Activated CD8-positive, alpha-beta memory T cell treated with anti-CD3 and anti-CD28 coated beads, Interleukin-2, amount 10 ng/mL, durations not matched to agents 7 days and 5 days (primary cell): ENCODE data around the gene SLC25A42. TPM values are rescaled to one million over a fixed set of nuclear protein-coding genes. Genes with fewer than 3 reads are reported as not detected.
"Not testable (repeated sequence)": the region's sequence is repeated elsewhere in the genome, so short reads cannot be mapped to it uniquely, and the experiment has no call there.

Experiments used
- ATAC-seq: fragments of 150-1000 bp; cut with Tn5 transposase; one replicate; pipeline ENCODE4 v1.10.0; 2021; ENCODE audit warnings: moderate library complexity
- CTCF ChIA-PET: fragments of 350-600 bp; sonication (Branson Sonifier 250); formaldehyde crosslinking; loops from one replicate; lab custom pipeline; 2021; ENCODE audit warnings: antibody characterized with exemption; lab: Charles Lee
- DNase-seq: peaks from one replicate; pipeline ENCODE4 v3.0.0-alpha.2; 2020
- H3K27ac Mint-ChIP-seq: one replicate; pipeline ENCODE4 v1.8.0; 2021; ENCODE audit warnings: mild to moderate bottlenecking, mixed read lengths
- H3K27me3 Mint-ChIP-seq: one replicate; pipeline ENCODE4 v1.8.0; 2021; ENCODE audit warnings: mixed read lengths
- H3K36me3 Mint-ChIP-seq: one replicate; pipeline ENCODE4 v1.8.0; 2021; ENCODE audit warnings: mild to moderate bottlenecking, mixed read lengths
- H3K4me1 Mint-ChIP-seq: one replicate; pipeline ENCODE4 v1.8.0; 2021; ENCODE audit warnings: mixed read lengths
- H3K4me3 Mint-ChIP-seq: one replicate; pipeline ENCODE4 v1.8.0; 2021; ENCODE audit warnings: mild to moderate bottlenecking, moderate library complexity, mixed read lengths
- H3K9me3 Mint-ChIP-seq: one replicate; pipeline ENCODE4 v1.8.0; 2022; ENCODE audit warnings: low read depth, mixed read lengths
- total RNA-seq, 2 experiments: library from RNA; stranded (reverse); gene quantifications; one replicate each; pipeline ENCODE4 v1.2.3, GENCODE V29; 2021

SLC25A42 gene
- total RNA-seq, 2 experiments from 2014 or later = 15.6 to 18.7 TPM

DNA sequence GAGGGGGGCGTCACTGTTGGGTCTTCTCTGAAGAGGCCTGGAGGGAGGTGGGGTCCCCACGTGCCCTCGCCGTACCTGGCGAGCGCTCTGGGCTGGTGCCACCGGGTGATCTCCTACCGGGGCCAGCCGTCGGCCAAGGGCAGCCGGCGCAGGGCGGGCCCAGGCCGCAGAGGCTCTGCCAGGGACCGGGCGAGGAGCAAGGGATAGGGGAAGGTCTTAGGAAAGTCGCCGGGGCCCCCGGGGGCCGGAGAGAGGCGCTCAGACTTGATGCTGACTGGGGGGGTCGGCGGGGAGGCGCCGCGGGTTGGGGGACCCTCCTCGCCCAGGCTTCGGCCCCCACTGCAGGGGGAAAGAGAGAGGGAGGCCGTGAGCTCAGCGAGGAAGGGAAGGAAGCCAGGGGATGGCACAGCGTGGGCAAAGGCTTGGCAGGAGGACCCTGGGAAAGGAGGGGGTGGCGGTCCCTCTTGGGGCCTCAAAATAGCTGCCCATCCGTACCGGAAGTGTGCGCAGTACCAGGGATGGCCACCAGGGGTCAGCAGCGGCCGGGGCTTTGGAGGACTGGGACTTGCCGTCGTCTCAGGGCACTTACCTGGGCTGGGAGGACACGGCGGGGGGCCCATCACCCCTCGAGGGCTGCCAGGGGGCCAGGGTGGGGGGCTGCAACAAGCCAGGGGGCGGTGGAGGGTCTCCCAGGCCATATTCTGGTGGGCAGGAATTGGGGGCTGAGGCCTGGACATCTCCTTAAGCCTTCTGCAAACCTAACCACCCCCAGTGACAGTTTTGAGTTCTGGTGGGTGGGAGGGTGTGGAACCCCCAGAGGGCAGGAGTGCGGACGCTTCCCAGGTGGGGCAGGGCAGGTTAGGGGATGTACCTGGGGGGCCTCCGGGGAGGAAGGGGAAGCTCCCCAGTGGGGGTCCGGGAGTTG, 82.2 kb downstream of the SLC25A42 start:
- Mint-ChIP-seq H3K4me3 (no peak overlapping the region), H3K4me1 (no peaks in the 10 kb centered on the region), H3K9me3 (no peaks in the 10 kb centered on the region), H3K27me3 (no peaks in the 10 kb centered on the region), H3K27ac (no peak overlapping the region), H3K36me3 (no peaks in the 10 kb centered on the region)
- ATAC-seq (peak; percentile 83), DNase-seq (peak; percentile 90)
- CTCF ChIA-PET = interaction anchor here (0.6 to 2.4 kb wide), 24 partner anchors 9 to 344 kb away, joined by 3 to 20 read pairs (median 3); partner anchors contain the start of gene BORCS8

DNA sequence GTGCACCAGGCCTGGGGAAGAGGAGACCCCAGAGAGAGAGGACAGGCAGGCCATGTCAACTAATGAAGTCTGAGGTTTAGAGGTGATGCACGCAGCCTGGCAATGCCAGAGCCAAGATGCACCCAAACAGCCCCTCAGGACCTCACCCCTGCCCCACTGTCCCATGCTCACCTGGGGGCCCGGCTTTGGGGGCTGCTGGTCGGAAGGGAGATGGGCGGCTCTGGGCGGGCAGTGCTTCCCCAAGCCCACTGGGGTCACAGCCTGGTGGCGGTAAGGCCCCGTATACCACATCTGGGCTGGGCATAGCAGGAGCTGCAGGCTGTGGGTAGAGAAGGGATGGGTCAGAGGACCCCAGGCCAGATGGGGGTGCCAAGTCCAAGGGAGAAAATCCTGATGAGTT, 83.1 kb downstream of the SLC25A42 start:
- DNase-seq = no peak
- H3K4me3 Mint-ChIP-seq = no peak overlapping the region
- H3K27ac Mint-ChIP-seq = no peak overlapping the region
- CTCF ChIA-PET = interaction anchor here (0.6 to 2.6 kb wide), 7 partner anchors 12 to 79 kb away, joined by 3 to 20 read pairs (median 5); no protein-coding TSS in a partner anchor
- no peaks in the 10 kb centered on the region for H3K36me3 Mint-ChIP-seq
- H3K27me3 Mint-ChIP-seq = no peaks in the 10 kb centered on the region
- no peaks in the 10 kb centered on the region for H3K4me1 Mint-ChIP-seq
- ATAC-seq = no peak
- no peaks in the 10 kb centered on the region for H3K9me3 Mint-ChIP-seq

GRCh38 chr19:19147344-19147743, 83.5 kb downstream of the SLC25A42 start:
- no peak overlapping the region for H3K4me3 Mint-ChIP-seq
- DNase-seq (no peak), ATAC-seq (no peak)
- H3K9me3 Mint-ChIP-seq = no peaks in the 10 kb centered on the region
- no peak overlapping the region for H3K27ac Mint-ChIP-seq
- H3K36me3 Mint-ChIP-seq = no peaks in the 10 kb centered on the region
- no peaks in the 10 kb centered on the region for H3K4me1 Mint-ChIP-seq
- H3K27me3 Mint-ChIP-seq = no peaks in the 10 kb centered on the region
- CTCF ChIA-PET = interaction anchor here (0.7 to 2.6 kb wide), 4 partner anchors 11 to 77 kb away, joined by 3 to 16 read pairs (median 5); partner anchors contain the start of gene NR2C2AP

- H3K27me3 Mint-ChIP-seq, H3K4me1 Mint-ChIP-seq, H3K27ac Mint-ChIP-seq, H3K9me3 Mint-ChIP-seq, ATAC-seq, DNase-seq, H3K4me3 Mint-ChIP-seq, H3K36me3 Mint-ChIP-seq: not testable (repeated sequence)
- CTCF ChIA-PET = interaction anchor here (0.8 to 2.6 kb wide), 5 partner anchors 8 to 167 kb away, joined by 3 to 16 read pairs (median 5); no protein-coding TSS in a partner anchor
These were observed 84.7 kb downstream of the SLC25A42 start for GRCh38 chr19:19148504-19148903.

- CTCF ChIA-PET = interaction anchor here (1.3 to 2.6 kb wide), 2 partner anchors 25 to 166 kb away, joined by 3 to 16 read pairs; no protein-coding TSS in a partner anchor
- DNase-seq = no peak
- H3K9me3 Mint-ChIP-seq = no peaks in the 10 kb centered on the region
- no peaks in the 10 kb centered on the region for H3K4me1 Mint-ChIP-seq
- no peaks in the 10 kb centered on the region for H3K27me3 Mint-ChIP-seq
- no peak for ATAC-seq
- H3K36me3 Mint-ChIP-seq = no peaks in the 10 kb centered on the region
- H3K4me3 Mint-ChIP-seq = no peak overlapping the region
- H3K27ac Mint-ChIP-seq = no peak overlapping the region
These were observed 85.6 kb downstream of the SLC25A42 start for GRCh38 chr19:19149435-19149834.

DNA sequence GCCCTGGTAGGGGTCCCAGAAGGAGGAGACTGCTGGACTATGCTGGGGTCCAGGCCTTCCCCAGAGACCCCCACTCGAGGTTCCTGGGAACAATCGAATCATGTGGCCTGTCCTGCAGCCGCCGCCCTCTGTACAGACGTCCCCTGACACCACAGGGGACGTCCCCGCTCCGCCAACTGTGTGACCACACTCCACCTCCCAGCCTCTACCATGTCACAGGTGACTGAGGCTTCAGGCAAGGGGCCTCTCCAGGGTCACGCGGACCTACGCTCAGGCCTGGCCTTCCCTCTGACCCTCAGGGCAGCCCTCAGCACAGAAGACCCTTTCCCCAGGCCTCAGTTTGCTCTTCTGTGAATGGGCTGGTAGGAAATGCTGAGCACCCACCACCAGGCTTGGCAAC, 87.6 kb downstream of the SLC25A42 start:
- Mint-ChIP-seq H3K27me3 (no peaks in the 10 kb centered on the region), H3K9me3 (no peaks in the 10 kb centered on the region), H3K27ac (no peak overlapping the region), H3K36me3 (peaks cover 4% of the 10 kb centered on the region), H3K4me3 (no peak overlapping the region), H3K4me1 (no peaks in the 10 kb centered on the region)
- ATAC-seq (no peak), DNase-seq (no peak)
- CTCF ChIA-PET = interaction anchor here (1.6 kb wide), 1 partner anchor 23 kb away, joined by 4 read pairs; no protein-coding TSS in a partner anchor

DNA sequence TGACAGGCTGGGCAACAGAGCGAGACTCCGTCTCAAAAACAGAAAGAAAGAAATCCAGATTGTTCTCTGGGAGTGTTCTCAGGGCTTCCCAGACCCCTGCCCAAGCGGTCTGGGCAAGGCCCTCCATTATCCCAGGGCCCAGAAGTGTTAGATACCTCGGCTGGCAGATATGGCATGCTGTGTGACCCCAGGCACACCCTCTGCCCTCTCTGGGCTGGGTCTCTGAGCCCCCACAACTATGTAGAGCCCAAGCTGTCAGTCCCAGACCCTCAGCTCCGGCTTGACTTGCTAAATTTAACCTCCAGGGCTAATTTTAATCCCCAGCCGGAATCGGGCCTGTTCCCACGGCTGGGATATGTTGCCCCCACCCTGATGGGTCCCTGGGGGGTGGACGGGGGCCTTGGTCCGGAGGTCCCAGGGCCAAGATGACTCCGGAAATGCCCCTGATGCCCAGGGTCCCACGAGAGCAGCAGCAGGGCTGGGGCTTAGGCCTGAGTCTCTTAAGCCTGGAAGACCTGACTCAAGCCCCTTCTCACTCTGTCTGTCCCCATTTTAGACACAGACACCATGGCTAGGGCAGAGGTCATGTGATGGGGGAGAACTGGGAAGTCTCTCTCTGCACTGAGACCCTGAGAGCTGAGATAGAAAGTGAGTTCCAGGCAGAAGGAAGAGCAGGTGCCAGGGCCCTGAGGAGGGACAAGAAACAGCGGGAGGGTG, 89.0 kb downstream of the SLC25A42 start:
- H3K4me3 Mint-ChIP-seq = no peak overlapping the region
- H3K9me3 Mint-ChIP-seq = no peaks in the 10 kb centered on the region
- no peak for DNase-seq
- CTCF ChIA-PET = interaction anchor here (1.3 kb wide), 1 partner anchor 22 kb away, joined by 4 read pairs; no protein-coding TSS in a partner anchor
- no peaks in the 10 kb centered on the region for H3K27me3 Mint-ChIP-seq
- H3K4me1 Mint-ChIP-seq = no peaks in the 10 kb centered on the region
- no peak for ATAC-seq
- peaks cover 8% of the 10 kb centered on the region for H3K36me3 Mint-ChIP-seq
- H3K27ac Mint-ChIP-seq = no peak overlapping the region

- no peaks in the 10 kb centered on the region for H3K27me3 Mint-ChIP-seq
- CTCF ChIA-PET = interaction anchor here (0.5 to 1.5 kb wide), 4 partner anchors 9 to 211 kb away, joined by 3 to 6 read pairs (median 4); no protein-coding TSS in a partner anchor
- DNase-seq = no peak
- H3K4me3 Mint-ChIP-seq = no peak overlapping the region
- H3K36me3 Mint-ChIP-seq = peaks cover 8% of the 10 kb centered on the region
- no peak overlapping the region for H3K27ac Mint-ChIP-seq
- H3K9me3 Mint-ChIP-seq = no peaks in the 10 kb centered on the region
- H3K4me1 Mint-ChIP-seq = no peaks in the 10 kb centered on the region
- ATAC-seq = no peak
These were observed 91.1 kb downstream of the SLC25A42 start for GRCh38 chr19:19154768-19155494.

- Mint-ChIP-seq H3K27ac (no peak overlapping the region), H3K4me3 (no peak overlapping the region), H3K27me3 (no peaks in the 10 kb centered on the region), H3K9me3 (no peaks in the 10 kb centered on the region), H3K4me1 (no peaks in the 10 kb centered on the region), H3K36me3 (peaks cover 8% of the 10 kb centered on the region)
- DNase-seq = no peak
- ATAC-seq = no peak
- CTCF ChIA-PET = interaction anchor here (0.5 to 1.9 kb wide), 7 partner anchors 10 to 210 kb away, joined by 3 to 8 read pairs (median 4); partner anchors contain the start of gene MEF2B
These were observed 91.9 kb downstream of the SLC25A42 start for GRCh38 chr19:19155495-19156219.

GRCh38 chr19:19157808-19158207, 94.0 kb downstream of the SLC25A42 start:
- H3K4me3 Mint-ChIP-seq = no peak overlapping the region
- H3K27me3 Mint-ChIP-seq = no peaks in the 10 kb centered on the region
- DNase-seq (no peak), ATAC-seq (no peak)
- H3K36me3 Mint-ChIP-seq = peaks cover 8% of the 10 kb centered on the region
- CTCF ChIA-PET = interaction anchor here (1.4 to 1.8 kb wide), 4 partner anchors 12 to 17 kb away, joined by 3 to 6 read pairs (median 4); no protein-coding TSS in a partner anchor
- no peaks in the 10 kb centered on the region for H3K9me3 Mint-ChIP-seq
- H3K4me1 Mint-ChIP-seq = no peaks in the 10 kb centered on the region
- H3K27ac Mint-ChIP-seq = no peak overlapping the region

DNA sequence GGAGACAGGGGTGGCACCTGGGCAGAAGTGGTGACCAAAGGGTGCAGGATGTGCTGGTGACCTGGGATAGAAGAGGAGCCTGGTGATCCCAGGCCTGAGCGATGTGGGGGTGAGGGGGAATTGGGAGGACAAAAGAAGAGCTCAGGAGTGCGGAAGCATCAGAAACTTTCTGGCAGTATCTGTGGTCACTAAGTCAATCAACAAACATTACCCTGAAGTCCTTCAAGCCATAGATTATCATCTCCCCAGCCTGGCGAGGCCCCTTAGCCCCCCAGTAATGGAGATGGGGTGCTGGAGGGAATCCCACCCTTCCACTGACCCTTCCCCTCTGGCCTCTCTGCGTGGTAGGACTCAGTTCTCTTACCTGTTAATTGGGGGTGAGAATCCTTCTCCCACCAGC, 95.7 kb downstream of the SLC25A42 start:
- Mint-ChIP-seq H3K36me3 (peaks cover 8% of the 10 kb centered on the region), H3K4me1 (no peaks in the 10 kb centered on the region), H3K27ac (no peak overlapping the region), H3K27me3 (no peaks in the 10 kb centered on the region), H3K9me3 (no peaks in the 10 kb centered on the region), H3K4me3 (no peak overlapping the region)
- no peak for DNase-seq
- CTCF ChIA-PET = interaction anchor here (1.1 to 1.9 kb wide), 2 partner anchors 14 to 16 kb away, joined by 3 to 4 read pairs; no protein-coding TSS in a partner anchor
- ATAC-seq = no peak

DNA sequence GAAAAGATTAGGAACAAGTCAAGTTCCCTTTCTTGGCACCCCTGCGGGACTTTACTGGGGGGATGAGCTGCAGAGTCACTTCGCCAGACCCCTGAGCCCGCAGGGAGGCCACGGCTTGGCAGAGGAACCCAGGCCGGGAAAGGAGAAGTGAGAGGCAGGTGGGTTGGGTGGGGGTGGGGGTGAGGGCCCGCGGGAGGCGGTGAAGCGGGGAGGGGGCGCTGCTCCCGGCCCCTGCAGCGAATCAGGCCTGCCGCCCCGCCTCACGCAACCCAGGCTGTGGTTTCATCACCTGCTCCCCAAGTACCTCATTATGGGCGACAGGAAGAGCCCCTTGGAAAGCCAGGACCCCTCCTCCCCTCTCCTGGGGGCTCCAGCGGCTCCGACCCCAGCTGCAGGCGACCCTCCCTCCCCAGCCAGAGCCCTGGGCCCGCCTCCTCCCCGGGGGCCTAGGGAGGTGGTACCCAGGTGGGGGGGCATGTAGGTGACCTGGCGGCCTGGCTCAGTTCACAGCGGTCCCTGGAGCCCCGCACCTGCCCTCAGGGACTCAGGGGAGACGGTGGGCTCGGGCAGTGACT, 96.8 kb downstream of the SLC25A42 start:
- CTCF ChIA-PET = interaction anchor here (1.9 to 2.7 kb wide), 2 partner anchors 14 to 15 kb away, joined by 4 to 7 read pairs; no protein-coding TSS in a partner anchor
- no peaks in the 10 kb centered on the region for H3K9me3 Mint-ChIP-seq
- no peak overlapping the region for H3K27ac Mint-ChIP-seq
- H3K4me1 Mint-ChIP-seq = no peaks in the 10 kb centered on the region
- H3K36me3 Mint-ChIP-seq = peaks cover 8% of the 10 kb centered on the region
- no peaks in the 10 kb centered on the region for H3K27me3 Mint-ChIP-seq
- ATAC-seq (no peak), DNase-seq (no peak)
- no peak overlapping the region for H3K4me3 Mint-ChIP-seq
